HG02938 (cell line): Measurements from ENCODE around the gene AKAP6.

Experiments
- ATAC-seq: cut with Tn5 transposase; IDR thresholded peaks from one replicate; pipeline ENCODE4 v1.9.1; 2021; ENCODE audit warnings: mild to moderate bottlenecking, moderate library complexity; ENCODE audit not compliant: unreplicated experiment

AKAP6 gene

GRCh38 chr14:32607399-32607798, 278.3 kb downstream of the AKAP6 start:
- ATAC-seq, result no peak

DNA sequence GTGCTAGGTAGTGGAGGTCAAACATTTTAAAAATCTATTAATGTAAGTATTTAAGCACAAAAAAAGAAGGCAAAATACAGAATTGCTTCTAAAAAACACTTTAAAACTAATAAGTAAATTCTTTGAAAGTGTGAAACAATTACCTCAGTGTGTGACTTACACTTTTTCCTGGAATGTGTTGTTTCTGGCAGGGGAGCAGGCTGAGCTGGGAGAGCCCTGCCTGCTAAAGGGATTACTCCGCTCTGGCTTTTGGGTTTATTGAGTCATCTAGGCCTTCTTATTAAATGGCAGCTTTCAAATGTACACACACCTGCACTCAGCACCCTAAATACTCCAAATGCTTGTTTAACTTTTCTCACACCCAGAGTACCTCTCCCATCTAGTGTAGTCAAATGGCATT, 279.8 kb downstream of the AKAP6 start:
- no peak for ATAC-seq

DNA sequence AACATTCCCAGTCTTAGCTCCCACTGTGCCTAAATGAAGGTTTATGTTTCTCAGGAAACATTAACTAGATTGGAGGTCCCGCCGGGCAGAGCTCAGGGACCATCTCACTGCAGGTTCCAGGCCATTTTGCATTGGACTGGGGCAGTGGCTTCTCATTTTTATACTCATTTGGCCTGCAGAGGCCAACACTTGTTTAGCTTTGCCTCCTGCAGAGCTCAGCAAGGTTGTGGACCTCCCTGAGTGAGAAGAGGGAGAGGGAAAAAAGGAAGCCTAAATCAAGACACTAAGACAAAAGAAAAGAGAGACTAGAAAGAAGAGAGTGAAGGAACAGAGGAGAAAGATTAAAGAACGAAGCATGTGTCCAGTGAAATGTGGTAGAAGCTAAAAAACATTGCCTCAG, 280.3 kb downstream of the AKAP6 start:
- ATAC-seq, result no peak

- ATAC-seq, result no peak
Observed at GRCh38 chr14:32611752-32612151, 282.7 kb downstream of the AKAP6 start.

DNA sequence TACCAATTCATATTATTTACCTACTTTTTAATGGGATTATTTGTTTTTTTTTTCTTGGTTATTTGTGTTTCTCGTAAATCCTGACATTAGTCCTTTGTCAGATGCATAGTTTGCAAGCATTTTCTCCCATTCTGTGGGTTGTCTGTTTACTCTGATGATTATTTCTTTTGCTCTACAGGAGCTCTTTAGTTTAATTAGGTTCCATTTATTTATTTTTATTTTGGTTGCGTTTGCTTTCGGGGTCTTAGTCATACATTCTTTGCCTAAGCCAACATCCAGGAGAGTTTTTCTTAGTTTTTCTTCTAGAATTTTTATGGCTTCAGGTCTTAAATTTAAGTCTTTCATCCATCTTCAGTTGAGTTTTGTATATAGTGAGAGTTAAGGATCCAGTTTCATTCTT, 289.9 kb downstream of the AKAP6 start:
- ATAC-seq, result no peak

DNA sequence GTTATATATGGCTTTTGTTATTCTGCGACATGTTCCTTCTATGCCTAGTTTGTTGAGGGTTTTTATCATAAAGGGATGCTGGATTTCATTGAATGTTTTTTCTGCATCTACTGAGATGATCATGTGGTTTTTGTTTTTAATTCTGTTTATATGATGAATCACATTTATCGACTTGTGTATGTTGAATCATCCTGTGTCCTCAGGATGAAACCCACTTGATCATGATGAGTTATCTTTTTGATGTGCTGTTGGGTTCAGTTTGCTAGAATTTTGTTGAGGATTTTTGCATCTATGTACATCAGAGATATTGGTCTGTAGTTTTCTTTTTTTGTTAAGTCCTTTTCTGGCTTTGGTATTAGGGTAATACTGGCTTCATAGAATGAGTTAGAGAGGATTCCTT, 291.2 kb downstream of the AKAP6 start:
- no peak for ATAC-seq

- no peak for ATAC-seq
Observed at GRCh38 chr14:32620724-32621123, 291.6 kb downstream of the AKAP6 start.

DNA sequence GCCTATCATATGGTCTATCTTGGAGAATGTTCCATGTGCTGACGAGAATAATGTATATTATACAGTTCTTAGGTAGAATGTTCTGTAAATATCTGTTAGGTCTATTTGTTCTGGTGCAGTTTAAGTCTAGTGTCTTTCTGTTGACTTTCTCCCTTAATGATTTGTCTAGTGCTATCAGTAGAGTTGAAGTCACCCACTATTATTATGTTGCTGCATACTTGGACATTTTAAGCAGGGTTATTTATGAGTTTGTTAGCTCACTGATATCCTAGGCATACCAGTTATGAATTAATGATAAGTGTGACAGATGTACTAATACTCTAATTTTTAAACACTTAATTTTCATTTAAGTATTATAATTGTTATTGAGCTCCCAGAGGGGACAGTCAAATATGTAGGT, 292.5 kb downstream of the AKAP6 start:
- ATAC-seq, result no peak

DNA sequence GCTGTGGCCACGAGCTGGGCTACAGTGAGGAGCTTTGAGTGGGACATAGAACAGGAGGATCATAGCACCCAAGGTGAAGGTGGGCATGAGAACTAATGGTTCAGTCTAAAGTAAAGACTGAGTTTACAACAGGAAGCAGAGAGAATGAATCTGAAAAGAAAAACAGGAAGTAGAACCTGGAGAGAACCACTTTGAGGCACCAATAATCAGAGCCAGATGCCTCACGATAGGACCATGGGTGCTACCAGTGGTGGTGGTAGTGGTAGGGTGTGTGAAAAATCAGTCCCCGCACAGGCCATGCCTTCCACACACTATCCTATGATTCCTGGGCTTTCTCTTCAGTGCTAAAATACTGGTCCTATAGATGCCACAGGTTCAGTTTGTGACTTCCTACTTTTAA, 293.6 kb downstream of the AKAP6 start:
- ATAC-seq, result no peak

- ATAC-seq, result no peak
Observed at GRCh38 chr14:32623300-32624093, 294.4 kb downstream of the AKAP6 start.

- no peak for ATAC-seq
Observed at GRCh38 chr14:32625211-32625610, 296.1 kb downstream of the AKAP6 start.

DNA sequence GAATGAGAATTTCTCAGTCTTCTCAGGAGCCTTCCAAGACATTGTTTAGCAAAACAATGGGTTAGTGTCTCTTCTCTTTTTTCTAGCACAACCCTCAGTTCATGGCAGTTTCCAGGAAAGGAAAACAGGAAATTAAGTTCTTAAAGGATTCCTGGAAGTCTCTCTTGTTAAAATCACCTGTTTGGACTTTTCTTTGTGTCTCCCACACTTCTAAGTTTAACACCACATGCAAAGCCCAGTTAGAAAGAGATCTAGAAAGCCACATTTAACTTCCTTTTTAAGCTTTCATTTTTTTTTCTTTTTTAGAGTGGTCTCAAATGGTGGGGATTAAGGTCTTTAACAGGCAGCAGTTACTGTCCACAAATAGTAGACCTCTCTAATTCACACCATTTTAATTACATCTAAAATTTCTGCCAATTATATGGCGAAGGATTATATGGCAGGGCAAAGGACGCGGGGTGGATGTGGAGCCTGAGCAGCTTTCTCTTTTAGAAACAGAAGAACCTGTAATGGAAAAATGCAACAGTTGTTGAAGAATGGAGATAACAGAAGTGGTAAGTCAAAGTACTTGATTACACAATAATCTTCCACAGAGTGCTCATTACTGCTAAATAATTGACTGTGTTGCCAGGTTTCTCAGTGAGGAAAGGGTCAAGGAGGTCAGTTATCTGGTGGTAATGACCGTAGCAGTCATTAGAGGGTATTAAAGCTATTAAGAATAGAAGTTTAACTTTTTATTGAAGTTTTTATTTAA, 298.6 kb downstream of the AKAP6 start:
- ATAC-seq, result no peak

GRCh38 chr14:32629236-32629635, 300.1 kb downstream of the AKAP6 start:
- ATAC-seq, result no peak

- no peak for ATAC-seq
Observed at GRCh38 chr14:32630701-32631100, 301.6 kb downstream of the AKAP6 start.

GRCh38 chr14:32633224-32633859, 304.2 kb downstream of the AKAP6 start:
- no peak for ATAC-seq

GRCh38 chr14:32633930-32634329, 304.8 kb downstream of the AKAP6 start:
- ATAC-seq, result no peak

- no peak for ATAC-seq
Observed at GRCh38 chr14:32635061-32635719, 306.1 kb downstream of the AKAP6 start.

DNA sequence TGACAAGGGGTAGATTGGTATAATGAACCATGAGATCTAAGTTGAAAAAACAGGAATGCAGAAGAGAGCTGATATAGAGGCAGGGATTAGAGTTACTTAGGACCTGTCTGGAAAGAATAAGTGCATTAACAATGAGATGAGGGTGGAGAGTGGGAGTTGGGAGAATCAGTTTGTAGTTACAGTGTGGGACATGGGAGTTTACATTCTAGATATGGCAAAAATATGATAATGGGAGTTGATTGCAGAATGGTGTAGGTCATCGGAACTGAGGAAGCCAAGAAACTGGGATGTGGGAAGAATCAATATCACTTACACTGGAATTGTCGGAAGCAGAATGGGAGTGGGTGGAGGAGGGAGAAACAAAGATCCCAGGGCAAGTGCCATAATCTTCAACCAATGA, 308.5 kb downstream of the AKAP6 start:
- ATAC-seq, result no peak

DNA sequence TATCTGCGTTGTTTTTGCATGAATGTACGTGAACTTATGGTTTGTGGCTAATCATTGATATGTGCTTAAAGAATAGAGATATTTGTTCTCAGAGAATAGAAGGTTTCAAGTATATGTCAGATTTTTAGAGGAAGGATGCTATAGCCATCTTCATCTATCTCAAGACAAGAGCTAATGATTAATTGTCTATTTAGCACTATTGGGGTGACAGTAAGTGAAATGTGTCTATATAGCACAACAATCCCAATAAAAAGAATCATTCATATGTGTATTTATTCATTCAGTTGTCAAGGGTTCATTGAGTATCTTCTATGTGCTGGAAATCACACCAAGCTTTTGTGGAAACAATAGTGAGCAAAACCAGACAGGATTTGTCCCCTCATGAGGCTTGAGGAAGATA, 310.1 kb downstream of the AKAP6 start:
- ATAC-seq, result no peak

DNA sequence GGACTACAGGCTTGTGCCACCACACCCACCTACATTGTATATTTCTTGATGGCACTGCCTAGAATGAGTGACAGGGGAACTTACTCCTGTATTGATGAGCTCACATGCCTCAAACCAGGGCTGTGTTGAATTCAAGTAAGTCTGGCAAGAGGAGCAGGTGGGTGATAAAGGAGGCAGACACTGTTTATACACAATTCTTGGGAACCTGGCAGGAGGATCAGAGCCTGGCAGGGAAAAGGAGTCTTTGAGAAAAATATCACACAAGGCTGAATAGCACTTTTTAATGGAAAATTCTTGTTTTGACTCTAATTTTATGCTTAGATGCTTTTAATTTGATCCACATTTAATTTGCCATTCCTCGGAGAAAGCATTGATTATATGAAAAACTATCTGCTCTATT, 316.5 kb downstream of the AKAP6 start:
- ATAC-seq, result no peak

DNA sequence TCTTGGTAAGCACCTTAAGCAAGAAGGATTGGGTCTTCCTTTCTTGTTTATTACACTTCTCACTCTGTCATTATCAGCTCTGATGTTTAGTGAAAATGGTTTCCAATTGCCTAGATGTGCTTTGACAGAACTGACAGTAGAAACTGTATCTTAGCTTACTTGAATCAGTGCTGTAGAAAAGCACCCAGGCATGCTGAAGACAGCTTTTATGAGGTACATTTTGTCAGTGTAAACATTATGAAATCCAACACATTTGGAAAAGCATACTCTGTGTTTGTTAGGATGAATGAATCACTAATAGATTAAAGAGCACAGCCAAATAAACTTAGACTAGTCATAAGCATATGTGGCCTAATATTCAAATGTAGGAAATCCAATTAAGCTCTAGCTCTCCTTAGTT, 319.3 kb downstream of the AKAP6 start:
- no peak for ATAC-seq
